Cardiac fibroblast (primary cell): Measurements from ENCODE around the gene SNRPB2.

Experiments
- DNase-seq, 2 donors: peaks; one replicate each; pipeline versions ENCODE4 v3.0.0 to v3.0.0-alpha.2; 2010; ENCODE audit warnings: low read depth in 2 of 2
- H3K4me3 ChIP-seq, 2 donors: replicated peaks in 1 of 2; 1 replicate in 1 of 2; 2 replicates in 1 of 2; pipeline ENCODE4 v1.5.1; 2011; ENCODE audit warnings: low read depth in 2 of 2, low read length in 2 of 2, mild to moderate bottlenecking in 2 of 2, moderate library complexity in 1 of 2
- CTCF ChIP-seq: IDR thresholded peaks from one replicate; pipeline ENCODE4 v1.5.1; 2011; ENCODE audit warnings: low read depth, mild to moderate bottlenecking, low read length, inconsistent platforms

SNRPB2 gene

GRCh38 chr20:16708602-16709001 is 21.2 kb upstream of the SNRPB2 start:
- no peak for TF ChIP-seq CTCF
- DNase-seq = no peak
- H3K4me3 ChIP-seq = no peak overlapping the region

- TF ChIP-seq CTCF = no peak
- no peak for DNase-seq
- H3K4me3 ChIP-seq = no peak overlapping the region
Observed at GRCh38 chr20:16709017-16709416, 20.8 kb upstream of the SNRPB2 start.

- H3K4me3 ChIP-seq = no peak overlapping the region
- TF ChIP-seq CTCF = no peak
Observed at GRCh38 chr20:16710781-16711180, 19.0 kb upstream of the SNRPB2 start.

GRCh38 chr20:16711661-16712258 is 18.1 kb upstream of the SNRPB2 start:
- no peak for TF ChIP-seq CTCF
- no peak for DNase-seq
- no peak overlapping the region for H3K4me3 ChIP-seq

More at GRCh38 chr20:16710781-16711180, 19.0 kb upstream of the SNRPB2 start:
- DNase-seq = no peak

- H3K4me3 ChIP-seq = no peak overlapping the region
- TF ChIP-seq CTCF = no peak
- DNase-seq = no peak
Observed at GRCh38 chr20:16712511-16712947, 17.3 kb upstream of the SNRPB2 start.

- no peak overlapping the region for H3K4me3 ChIP-seq
- TF ChIP-seq CTCF = no peak
Observed at GRCh38 chr20:16713066-16713465, 16.8 kb upstream of the SNRPB2 start.

GRCh38 chr20:16714242-16714641 is 15.6 kb upstream of the SNRPB2 start:
- TF ChIP-seq CTCF = no peak
- no peak overlapping the region for H3K4me3 ChIP-seq
- DNase-seq = no peak

More at GRCh38 chr20:16713066-16713465, 16.8 kb upstream of the SNRPB2 start:
- DNase-seq = no peak
